GM12873 (cell line): ENCODE data around the gene PIN1.

Source experiments
- TF ChIP-seq, protein P1 (sequence below): IDR thresholded peaks from 2 replicates; pipeline ENCODE4 v1.5.1; 2012; ENCODE audit warnings: low read depth, mild to moderate bottlenecking, moderate library complexity, low read length, control low read depth; ENCODE audit not compliant: insufficient read depth; ENCODE audit errors: missing control alignments

PIN1 gene

DNA sequence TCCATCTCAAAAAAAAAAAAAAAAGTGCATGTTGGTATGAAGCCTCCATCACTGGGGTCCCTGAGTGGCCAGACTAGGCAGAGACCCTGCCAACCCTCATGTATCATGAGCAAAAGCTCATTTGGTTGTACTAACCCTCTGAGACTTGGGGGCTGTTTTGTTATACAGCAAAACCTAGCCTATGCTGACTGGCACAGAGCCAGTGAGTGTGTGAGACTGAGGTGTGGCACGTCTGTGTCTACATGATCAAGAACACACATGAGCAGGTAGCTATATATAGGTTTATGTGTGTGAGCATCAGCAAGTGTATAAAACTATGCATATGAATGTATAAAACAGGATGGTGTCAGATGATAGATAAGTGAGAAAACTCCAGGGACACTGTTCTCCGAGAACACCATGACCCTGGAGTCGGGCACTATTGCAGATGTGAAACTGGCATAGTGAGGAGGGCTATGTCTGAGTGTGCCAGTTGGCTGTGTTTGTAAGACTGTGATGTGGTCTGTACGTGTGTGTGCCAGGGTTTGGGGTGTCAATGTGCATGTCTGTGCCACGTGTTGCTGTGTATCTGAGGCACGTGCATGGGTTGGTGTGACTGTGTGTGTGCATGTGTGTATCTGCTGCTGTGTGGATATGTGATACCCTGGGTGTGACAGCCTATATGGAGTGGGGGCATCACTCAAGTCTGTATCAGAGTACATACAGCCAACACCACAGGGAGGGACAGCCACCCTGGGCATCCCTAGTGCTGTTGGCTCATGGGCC is 56.7 kb downstream of the PIN1 start:
- TF ChIP-seq, protein P1, sequence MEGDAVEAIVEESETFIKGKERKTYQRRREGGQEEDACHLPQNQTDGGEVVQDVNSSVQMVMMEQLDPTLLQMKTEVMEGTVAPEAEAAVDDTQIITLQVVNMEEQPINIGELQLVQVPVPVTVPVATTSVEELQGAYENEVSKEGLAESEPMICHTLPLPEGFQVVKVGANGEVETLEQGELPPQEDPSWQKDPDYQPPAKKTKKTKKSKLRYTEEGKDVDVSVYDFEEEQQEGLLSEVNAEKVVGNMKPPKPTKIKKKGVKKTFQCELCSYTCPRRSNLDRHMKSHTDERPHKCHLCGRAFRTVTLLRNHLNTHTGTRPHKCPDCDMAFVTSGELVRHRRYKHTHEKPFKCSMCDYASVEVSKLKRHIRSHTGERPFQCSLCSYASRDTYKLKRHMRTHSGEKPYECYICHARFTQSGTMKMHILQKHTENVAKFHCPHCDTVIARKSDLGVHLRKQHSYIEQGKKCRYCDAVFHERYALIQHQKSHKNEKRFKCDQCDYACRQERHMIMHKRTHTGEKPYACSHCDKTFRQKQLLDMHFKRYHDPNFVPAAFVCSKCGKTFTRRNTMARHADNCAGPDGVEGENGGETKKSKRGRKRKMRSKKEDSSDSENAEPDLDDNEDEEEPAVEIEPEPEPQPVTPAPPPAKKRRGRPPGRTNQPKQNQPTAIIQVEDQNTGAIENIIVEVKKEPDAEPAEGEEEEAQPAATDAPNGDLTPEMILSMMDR, result no peak
